ENCODE results near the gene SLC25A22.

GRCh38 chr11:824292-824880 lies 26.3 kb upstream of the SLC25A22 start:
- TF ChIP-seq EZH2 (IDR thresholded peaks at IDR 0.05; ENCODE audit: low read length, missing control alignments) (no peak), CTCF (conservative IDR thresholded peaks at IDR 0.05 in 1 of 2, IDR thresholded peaks at IDR 0.05 in 1 of 2; ENCODE audit: low read depth in 1 of 2, low read length in 2 of 2) (no peak)
